T-helper 17 cell (primary cell): ENCODE measurements around the gene PTPRR. TPM values are rescaled to one million over a fixed set of nuclear protein-coding genes. Genes with fewer than 3 reads are reported as not detected.

ENCODE experiments used
- ATAC-seq: fragments of 150-1000 bp; cut with Tn5 transposase; 2 replicates; pipeline ENCODE4 v1.10.0; 2021; ENCODE audit warnings: mild to moderate bottlenecking, moderate library complexity
- DNase-seq, 3 donors: peaks; one replicate each; pipeline versions ENCODE4 v3.0.0 to v3.0.0-alpha.2; 2020 to 2021
- H3K9me3 ChIP-seq: one replicate; pipeline ENCODE4 v1.7.0; 2013; ENCODE audit warnings: low read length, mild to moderate bottlenecking; ENCODE audit not compliant: control insufficient read depth, poor library complexity, severe bottlenecking
- H3K27ac Mint-ChIP-seq: one replicate; pipeline ENCODE4 v1.8.0; 2022; ENCODE audit warnings: mild to moderate bottlenecking, moderate library complexity, mixed read lengths
- H3K27me3 Mint-ChIP-seq: one replicate; pipeline ENCODE4 v1.8.0; 2022; ENCODE audit warnings: mixed read lengths
- H3K36me3 Mint-ChIP-seq: one replicate; pipeline ENCODE4 v1.8.0; 2022; ENCODE audit warnings: low read depth, mixed read lengths
- H3K4me1 Mint-ChIP-seq: one replicate; pipeline ENCODE4 v1.8.0; 2022; ENCODE audit warnings: mild to moderate bottlenecking, mixed read lengths
- H3K4me3 Mint-ChIP-seq: one replicate; pipeline ENCODE4 v1.8.0; 2022; ENCODE audit warnings: mild to moderate bottlenecking, moderate library complexity, mixed read lengths
- total RNA-seq, 4 donors: library from RNA in 2 of 4; stranded (reverse) in 2 of 4; gene quantifications; one replicate each; pipeline ENCODE4 v1.2.3 and lab custom pipeline; 2022 to 2026

The PTPRR gene
- total RNA-seq, 2 donors from 2014 or later: not detected

- DNase-seq: no peak
- H3K27ac Mint-ChIP-seq: no peak overlapping the region
Observed at GRCh38 chr12:70640901-70641300, 279.6 kb downstream of the PTPRR start.

DNA sequence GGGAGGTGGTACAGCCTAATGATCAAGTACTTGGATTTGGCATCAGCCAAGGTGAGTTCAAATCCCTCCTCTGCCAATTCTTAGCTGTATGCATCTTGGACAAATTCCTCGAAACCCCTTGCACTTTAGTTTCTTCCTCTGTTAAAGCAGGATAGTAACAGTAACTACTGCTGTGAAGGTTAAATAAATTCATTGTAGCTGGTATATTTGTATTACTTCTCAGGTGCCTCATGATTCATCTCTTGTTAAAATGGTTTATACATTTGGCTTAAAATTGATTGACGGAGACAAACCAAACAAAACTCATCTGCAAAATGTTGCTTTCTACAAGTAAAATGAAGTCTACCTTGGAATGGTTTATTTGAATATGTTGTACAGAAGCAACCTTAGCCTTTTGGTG is 281.0 kb downstream of the PTPRR start:
- peaks cover 48% of the 10 kb centered on the region for H3K27me3 Mint-ChIP-seq
- H3K27ac Mint-ChIP-seq: no peak overlapping the region
- no peaks in the 10 kb centered on the region for H3K9me3 ChIP-seq
- no peak for ATAC-seq
- DNase-seq: no peak
- no peaks in the 10 kb centered on the region for H3K36me3 Mint-ChIP-seq
- H3K4me1 Mint-ChIP-seq: peaks cover 2% of the 10 kb centered on the region
- H3K4me3 Mint-ChIP-seq: no peak overlapping the region

More at GRCh38 chr12:70640901-70641300, 279.6 kb downstream of the PTPRR start:
- Mint-ChIP-seq H3K27me3 (peaks cover 49% of the 10 kb centered on the region), H3K4me3 (no peak overlapping the region), H3K4me1 (peaks cover 2% of the 10 kb centered on the region), H3K36me3 (no peaks in the 10 kb centered on the region)
- no peaks in the 10 kb centered on the region for H3K9me3 ChIP-seq
- ATAC-seq: no peak

GRCh38 chr12:70638639-70639360 is 281.7 kb downstream of the PTPRR start:
- ATAC-seq (no peak), DNase-seq (no peak)
- H3K27ac Mint-ChIP-seq: no peak overlapping the region
- peaks cover 40% of the 10 kb centered on the region for H3K27me3 Mint-ChIP-seq
- no peak overlapping the region for H3K4me3 Mint-ChIP-seq
- H3K4me1 Mint-ChIP-seq: peaks cover 2% of the 10 kb centered on the region
- H3K36me3 Mint-ChIP-seq: no peaks in the 10 kb centered on the region
- no peaks in the 10 kb centered on the region for H3K9me3 ChIP-seq

GRCh38 chr12:70637303-70638085 is 283.0 kb downstream of the PTPRR start, which contains the start of gene PTPRB:
Gene PTPRB, minus strand, starts transcription at chr12:70637429. Its CDS starts 34 bp downstream, at chr12:70637395.
- no peak for DNase-seq
- no peaks in the 10 kb centered on the region for H3K36me3 Mint-ChIP-seq
- no peaks in the 10 kb centered on the region for H3K9me3 ChIP-seq
- H3K27me3 Mint-ChIP-seq: peaks cover 36% of the 10 kb centered on the region
- H3K27ac Mint-ChIP-seq: no peak within 1 kb of the TSS
- ATAC-seq: no peak
- H3K4me1 Mint-ChIP-seq: peaks cover 2% of the 10 kb centered on the region
- no peak within 1 kb of the TSS for H3K4me3 Mint-ChIP-seq

GRCh38 chr12:70635755-70636154 is 284.8 kb downstream of the PTPRR start:
- peaks cover 2% of the 10 kb centered on the region for H3K4me1 Mint-ChIP-seq
- H3K9me3 ChIP-seq: no peaks in the 10 kb centered on the region
- DNase-seq (no peak), ATAC-seq (no peak)
- no peaks in the 10 kb centered on the region for H3K36me3 Mint-ChIP-seq
- no peak overlapping the region for H3K27ac Mint-ChIP-seq
- H3K27me3 Mint-ChIP-seq: peaks cover 20% of the 10 kb centered on the region
- H3K4me3 Mint-ChIP-seq: no peak overlapping the region

GRCh38 chr12:70628701-70629480 is 291.6 kb downstream of the PTPRR start:
- Mint-ChIP-seq H3K4me3 (no peak overlapping the region), H3K27me3 (no peaks in the 10 kb centered on the region), H3K4me1 (no peaks in the 10 kb centered on the region), H3K36me3 (no peaks in the 10 kb centered on the region), H3K27ac (no peak overlapping the region)
- H3K9me3 ChIP-seq: no peaks in the 10 kb centered on the region
- DNase-seq (no peak), ATAC-seq (no peak)

DNA sequence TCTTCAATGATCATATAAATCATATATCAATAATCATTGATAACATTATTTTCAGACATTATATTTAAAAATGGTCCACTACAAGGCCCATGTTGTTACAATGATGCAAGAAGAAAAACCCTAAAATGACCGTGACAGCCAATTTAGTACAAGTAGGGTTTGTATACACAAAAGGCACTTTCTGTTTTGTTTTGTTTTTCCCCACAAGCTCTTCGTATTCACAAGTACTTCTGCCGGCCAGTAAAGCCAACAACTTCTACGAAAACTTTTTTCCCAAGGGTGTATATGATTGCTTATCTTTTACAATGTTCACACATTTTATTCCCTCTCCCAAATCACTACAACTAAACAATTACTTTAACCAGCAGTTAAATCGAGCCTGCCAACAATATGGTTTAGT is 292.9 kb downstream of the PTPRR start:
- Mint-ChIP-seq H3K36me3 (no peaks in the 10 kb centered on the region), H3K27ac (no peak overlapping the region), H3K4me1 (no peaks in the 10 kb centered on the region), H3K27me3 (no peaks in the 10 kb centered on the region), H3K4me3 (no peak overlapping the region)
- H3K9me3 ChIP-seq: no peaks in the 10 kb centered on the region
- no peak for ATAC-seq
- DNase-seq: no peak

- ATAC-seq (no peak), DNase-seq (no peak)
- Mint-ChIP-seq H3K4me1 (no peaks in the 10 kb centered on the region), H3K27ac (no peak overlapping the region), H3K4me3 (no peak overlapping the region), H3K27me3 (no peaks in the 10 kb centered on the region), H3K36me3 (no peaks in the 10 kb centered on the region)
- no peaks in the 10 kb centered on the region for H3K9me3 ChIP-seq
Observed at GRCh38 chr12:70626180-70626579, 294.4 kb downstream of the PTPRR start.

DNA sequence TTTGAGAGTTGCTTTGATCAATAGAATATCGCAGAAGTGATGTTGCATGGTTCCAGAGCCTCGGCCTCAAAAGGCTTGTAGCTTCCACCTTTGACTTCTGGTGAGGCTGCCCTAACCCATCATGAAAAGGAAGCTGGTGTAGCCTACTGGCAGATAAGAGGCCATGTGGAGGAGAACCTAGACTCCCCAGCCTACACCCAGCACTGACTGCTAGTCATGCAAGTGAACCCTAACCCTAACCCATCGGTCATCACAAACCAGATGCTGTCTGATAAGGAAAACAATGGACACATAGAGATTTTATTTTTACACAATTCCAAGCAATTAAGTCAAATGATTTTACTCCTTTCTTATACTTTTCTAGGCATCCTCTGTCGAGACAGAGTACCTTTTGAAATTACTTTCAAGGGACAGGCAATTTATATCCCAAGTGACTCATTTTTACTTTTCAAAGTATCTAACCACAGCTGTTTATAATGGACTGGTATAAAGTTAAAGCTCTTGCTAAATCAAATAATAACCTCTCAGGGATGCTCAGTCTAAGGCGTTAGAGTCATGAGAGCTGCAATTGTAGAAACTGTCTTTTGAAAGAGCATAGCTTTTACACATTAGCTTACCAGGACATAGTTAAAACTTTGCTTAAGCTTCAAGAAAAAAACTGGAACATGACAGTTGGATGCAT is 300.9 kb downstream of the PTPRR start:
- DNase-seq (no peak), ATAC-seq (no peak)
- peaks cover 17% of the 10 kb centered on the region for H3K27me3 Mint-ChIP-seq
- H3K4me1 Mint-ChIP-seq: no peaks in the 10 kb centered on the region
- H3K9me3 ChIP-seq: no peaks in the 10 kb centered on the region
- H3K27ac Mint-ChIP-seq: no peak overlapping the region
- no peak overlapping the region for H3K4me3 Mint-ChIP-seq
- no peaks in the 10 kb centered on the region for H3K36me3 Mint-ChIP-seq

GRCh38 chr12:70618371-70618770 is 302.2 kb downstream of the PTPRR start:
- no peak for ATAC-seq
- Mint-ChIP-seq H3K4me1 (no peaks in the 10 kb centered on the region), H3K27ac (no peak overlapping the region), H3K36me3 (no peaks in the 10 kb centered on the region), H3K4me3 (no peak overlapping the region), H3K27me3 (peaks cover 24% of the 10 kb centered on the region)
- H3K9me3 ChIP-seq: no peaks in the 10 kb centered on the region
- no peak for DNase-seq

DNA sequence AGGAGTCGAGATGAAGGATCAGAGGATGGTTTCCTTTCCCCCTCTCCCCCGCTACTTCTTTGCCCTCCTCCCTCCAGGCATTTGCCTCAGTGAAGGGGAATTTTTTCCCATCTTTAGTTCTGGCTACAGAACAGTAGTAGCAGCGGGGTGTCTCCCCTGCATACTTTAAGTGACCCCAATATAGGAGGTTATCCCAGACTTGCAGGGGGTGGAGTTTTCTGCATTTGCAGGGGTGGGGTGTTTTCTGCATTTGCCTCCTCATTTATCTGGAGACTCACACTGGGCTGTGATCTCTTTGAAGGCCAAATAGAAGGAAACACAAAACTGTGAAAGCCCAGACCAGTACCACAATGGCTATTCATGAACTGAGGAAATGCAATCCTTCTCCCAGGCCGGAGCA is 303.1 kb downstream of the PTPRR start:
- no peak for ATAC-seq
- Mint-ChIP-seq H3K4me1 (no peaks in the 10 kb centered on the region), H3K27me3 (peaks cover 29% of the 10 kb centered on the region)

GRCh38 chr12:70615174-70615866 is 305.2 kb downstream of the PTPRR start:
- DNase-seq (no peak), ATAC-seq (no peak)
- peaks cover 43% of the 10 kb centered on the region for H3K27me3 Mint-ChIP-seq
- peaks cover 3% of the 10 kb centered on the region for H3K4me1 Mint-ChIP-seq
- peaks cover 3% of the 10 kb centered on the region for H3K36me3 Mint-ChIP-seq
- H3K27ac Mint-ChIP-seq: no peak overlapping the region
- no peak overlapping the region for H3K4me3 Mint-ChIP-seq
- no peaks in the 10 kb centered on the region for H3K9me3 ChIP-seq

More for the DNA sequence above, 303.1 kb downstream of the PTPRR start:
- Mint-ChIP-seq H3K36me3 (no peaks in the 10 kb centered on the region), H3K27ac (no peak overlapping the region), H3K4me3 (no peak overlapping the region)
- H3K9me3 ChIP-seq: no peaks in the 10 kb centered on the region
- DNase-seq: no peak
